GM12892 (cell line): ENCODE results near the gene COPG1.

Experiments used
- DNase-seq: peaks from one replicate; pipeline ENCODE4 v3.0.0; 2011; ENCODE audit not compliant: insufficient read length
- FAIRE-seq: peaks from 2 replicates; lab custom pipeline; 2011; peaks lifted over from hg19 to GRCh38; lab: Jason Lieb, UNC
- POLR2A ChIP-seq: IDR thresholded peaks from 2 replicates; pipeline ENCODE4 v1.6.1; 2011; ENCODE audit warnings: low read depth, low read length, control low read depth
- POLR2AphosphoS5 ChIP-seq: IDR thresholded peaks from 2 replicates; pipeline ENCODE4 v1.6.1; 2011; ENCODE audit warnings: low read depth, low read length, control low read depth
- TAF1 ChIP-seq: IDR thresholded peaks from 2 replicates; pipeline ENCODE4 v1.6.1; 2011; ENCODE audit warnings: low read depth, mild to moderate bottlenecking, control low read depth, low read length, borderline replicate concordance

The COPG1 gene

GRCh38 chr3:129266651-129267050 is 17.2 kb downstream of the COPG1 start:
- DNase-seq (no peak), FAIRE-seq (no peak)
- no peak for TF ChIP-seq POLR2A
- no peak for TF ChIP-seq TAF1
- no peak for TF ChIP-seq POLR2AphosphoS5

- FAIRE-seq, result no peak
- TF ChIP-seq POLR2A (no peak), TAF1 (no peak), POLR2AphosphoS5 (no peak)
- DNase-seq, result no peak
Measured at GRCh38 chr3:129268396-129268795, 19.0 kb downstream of the COPG1 start.

DNA sequence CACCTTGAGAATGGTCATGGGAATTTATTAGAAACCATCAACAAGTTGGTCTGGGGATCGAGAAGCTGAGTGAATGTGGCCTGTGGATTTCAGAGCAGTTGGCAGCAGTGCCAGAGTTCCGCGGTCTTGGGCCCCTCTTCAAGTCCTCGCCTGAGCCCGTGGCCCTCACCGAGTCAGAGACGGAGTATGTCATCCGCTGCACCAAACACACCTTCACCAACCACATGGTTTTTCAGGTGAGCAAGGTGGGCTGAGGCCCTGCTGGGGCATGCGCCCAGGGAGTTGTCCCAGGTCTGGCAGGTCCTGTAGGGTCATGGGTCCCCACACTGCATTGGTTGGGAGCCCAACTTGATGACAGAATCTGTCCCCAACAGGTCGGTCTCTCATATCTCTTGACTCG is 22.3 kb downstream of the COPG1 start:
- TF ChIP-seq POLR2A (no peak), TAF1 (no peak), POLR2AphosphoS5 (0 out of 2 replicates have a peak, but pooled peaks have one; percentile 24)
- no peak for DNase-seq
- FAIRE-seq, result no peak

DNA sequence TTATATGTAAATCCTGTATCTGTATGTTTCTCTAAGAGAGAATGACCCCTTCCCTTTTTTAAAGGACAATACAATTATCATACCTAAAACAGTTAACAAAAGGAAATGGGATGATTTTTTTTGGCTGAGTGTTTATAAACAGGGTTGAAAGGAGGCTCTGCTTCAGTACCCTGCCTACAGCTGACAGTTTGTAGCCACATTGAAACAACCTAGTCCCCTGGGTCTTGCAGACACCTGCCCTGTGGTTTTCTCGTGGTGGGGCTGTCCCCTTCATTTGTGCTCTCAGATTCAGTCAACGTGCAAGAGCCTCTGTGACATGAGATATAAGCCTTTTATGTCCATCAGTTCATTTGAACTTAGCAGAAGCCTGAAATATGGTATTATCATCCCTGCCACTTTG is 27.0 kb downstream of the COPG1 start:
- TF ChIP-seq POLR2A (0 out of 2 replicates have a peak, but pooled peaks have one; percentile 24), POLR2AphosphoS5 (peak; percentile 50; the same call in 1 of the 2 replicates), TAF1 (no peak)
- DNase-seq (peak; percentile 53), FAIRE-seq (peak; percentile 91)

DNA sequence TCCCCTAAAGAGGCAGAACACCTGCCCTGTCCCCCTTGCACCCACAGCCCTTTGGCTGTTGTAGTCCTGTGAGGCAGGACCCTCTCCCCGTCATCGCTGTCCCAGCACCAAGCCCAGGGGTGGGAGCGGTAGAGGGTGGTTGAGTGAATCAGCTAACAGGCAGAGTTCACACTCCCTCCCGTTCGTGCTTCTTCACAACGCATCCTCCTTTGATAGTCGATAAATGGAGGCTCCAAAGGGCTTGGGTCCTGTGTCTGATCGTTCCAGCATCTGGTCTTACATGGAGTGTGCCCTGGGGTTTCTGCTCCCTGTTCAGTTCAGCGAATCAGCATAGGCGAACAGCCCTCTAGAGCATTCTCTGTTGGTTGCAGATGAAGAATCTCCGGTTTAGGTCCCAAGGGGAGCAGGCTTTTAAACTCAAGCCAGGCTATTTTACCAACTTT is 28.4 kb downstream of the COPG1 start:
- DNase-seq, result no peak
- peak; percentile 40 for FAIRE-seq

GRCh38 chr3:129278439-129278965 is 29.1 kb downstream of the COPG1 start, which contains the start of gene HMCES:
HMCES (plus strand) TSS chr3:129278870; CDS start chr3:129279733, 863 bp downstream.
- DNase-seq (peak; percentile 75), FAIRE-seq (peak; percentile 94)
- TF ChIP-seq TAF1 (no peak), POLR2AphosphoS5 (no peak), POLR2A (no peak)

More for the DNA sequence above, 28.4 kb downstream of the COPG1 start:
- TF ChIP-seq POLR2A (no peak), POLR2AphosphoS5 (no peak), TAF1 (no peak)

DNA sequence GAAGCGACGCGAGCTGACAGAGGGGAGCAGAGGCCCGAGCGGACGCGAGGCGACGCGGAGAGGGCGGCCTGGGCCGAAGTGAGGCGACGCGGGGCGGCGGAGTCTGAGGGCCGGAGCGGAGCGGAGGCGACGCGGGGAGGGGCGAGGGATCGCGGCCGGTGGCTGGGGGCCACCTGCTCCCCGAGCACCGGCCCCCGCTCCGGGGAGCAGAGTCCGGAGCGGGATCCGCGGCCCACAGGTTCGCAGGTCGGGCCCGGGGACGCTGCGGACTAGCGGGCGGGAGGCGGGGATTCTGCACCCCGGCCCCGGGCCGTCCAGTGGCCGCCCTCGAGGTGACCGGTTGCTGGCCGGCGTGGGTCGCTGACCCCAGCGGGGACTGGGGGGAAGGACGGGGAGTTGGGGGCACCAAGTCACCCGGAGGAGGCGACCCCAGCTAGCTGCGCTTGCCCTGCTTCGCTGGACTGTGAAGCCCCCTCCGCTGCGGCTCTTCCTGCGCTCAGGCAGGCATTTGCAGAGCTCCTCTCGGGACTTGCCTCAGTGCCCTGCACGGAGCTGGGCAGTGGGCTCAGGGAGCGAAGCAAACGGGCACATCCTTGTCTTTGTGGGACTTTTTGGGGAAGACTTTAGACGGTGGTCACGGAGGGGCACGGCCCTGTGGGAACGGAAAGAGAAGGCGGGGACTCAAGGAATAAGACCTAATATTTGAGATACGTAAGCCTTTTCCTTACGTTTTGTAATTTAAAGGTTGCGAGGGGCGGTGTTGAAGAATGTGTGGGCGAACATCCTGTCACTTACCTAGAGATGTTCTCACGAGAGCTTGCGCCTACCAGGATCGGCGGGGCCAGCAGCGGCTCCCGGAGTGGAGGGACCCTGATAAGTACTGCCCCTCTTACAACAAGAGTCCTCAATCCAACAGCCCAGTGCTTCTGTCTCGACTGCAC is 29.8 kb downstream of the COPG1 start:
- peak; percentile 82 for FAIRE-seq
- no peak for DNase-seq
- TF ChIP-seq POLR2AphosphoS5, result no peak; the same call in 1 of the 2 replicates
- TF ChIP-seq POLR2A, result peak; percentile 59; the same call in 1 of the 2 replicates
- no peak for TF ChIP-seq TAF1

GRCh38 chr3:129280183-129280582 is 30.8 kb downstream of the COPG1 start:
- DNase-seq, result no peak
- no peak for FAIRE-seq
- TF ChIP-seq TAF1 (no peak), POLR2AphosphoS5 (no peak), POLR2A (no peak)

- no peak for TF ChIP-seq POLR2A
- no peak for TF ChIP-seq POLR2AphosphoS5
Measured at GRCh38 chr3:129281726-129282125, 32.3 kb downstream of the COPG1 start.

DNA sequence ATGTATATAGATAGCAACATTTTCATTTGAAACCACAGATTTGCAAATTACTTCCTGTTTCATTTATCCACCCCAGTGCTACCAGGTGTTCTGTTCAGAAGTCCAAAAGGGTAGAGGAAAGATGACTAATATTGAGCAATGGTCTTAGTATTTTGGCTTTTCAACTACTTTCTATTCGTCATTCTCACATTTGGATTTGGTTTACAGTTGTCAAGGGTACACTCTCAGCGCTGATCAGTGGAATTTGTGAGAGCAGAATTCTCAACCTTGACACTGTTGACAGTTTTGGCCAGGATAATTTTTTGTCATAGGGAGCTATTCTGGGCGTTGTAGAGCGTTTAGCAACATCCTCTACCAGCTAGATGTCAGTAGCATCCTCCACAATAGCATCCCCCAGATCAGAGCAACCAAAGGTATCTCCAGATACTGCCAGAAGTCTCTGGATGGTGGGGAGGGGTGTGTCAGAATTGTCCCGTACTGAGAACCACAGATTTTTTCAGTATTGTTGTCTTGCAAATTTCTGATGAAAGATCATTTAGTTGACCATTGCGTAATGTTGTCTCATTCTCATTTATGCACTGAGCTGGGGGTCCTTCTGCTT is 33.4 kb downstream of the COPG1 start:
- FAIRE-seq (peak; percentile 82), DNase-seq (peak; percentile 46)
- TF ChIP-seq POLR2A (no peak), TAF1 (no peak), POLR2AphosphoS5 (no peak)

More at GRCh38 chr3:129281726-129282125, 32.3 kb downstream of the COPG1 start:
- DNase-seq (no peak), FAIRE-seq (no peak)

GRCh38 chr3:129286081-129286480 is 36.7 kb downstream of the COPG1 start:
- TF ChIP-seq TAF1 (no peak), POLR2AphosphoS5 (no peak), POLR2A (no peak)
- no peak for DNase-seq
- peak; percentile 48 for FAIRE-seq
